ENCODE results near the gene EPS8.

Gene EPS8

DNA sequence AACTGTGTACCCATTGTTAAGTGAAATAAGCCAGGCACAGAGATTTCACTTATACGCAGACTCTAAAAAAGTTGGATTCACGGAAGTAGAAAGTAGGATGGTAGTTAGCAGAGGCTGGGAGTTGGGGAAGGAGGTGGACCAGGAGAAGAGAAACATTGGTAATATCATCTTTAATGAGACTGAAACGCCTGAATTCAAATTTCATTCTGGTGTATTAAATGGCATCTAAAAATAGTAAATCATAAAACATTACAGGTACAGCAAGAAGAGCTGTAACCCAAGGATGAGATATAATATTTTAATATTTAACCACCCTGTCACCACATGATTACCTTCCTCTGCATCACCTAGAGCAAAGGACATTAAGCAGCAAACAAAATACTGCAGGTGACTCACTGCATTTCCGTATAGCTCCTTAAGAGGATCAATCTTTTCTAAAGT, 99.4 kb downstream of the EPS8 start:
- Histone ChIP-seq H2AFZ (ENCODE audit: low read depth, low read length) (no peak overlapping the region), H3K4me3 (ENCODE audit: insufficient read depth in 1 of 2, low read depth in 1 of 2, low read length in 2 of 2) (no peak overlapping the region), H3K4me1 (ENCODE audit: control insufficient read depth, insufficient read depth, low read depth, low read length) (peaks cover 7% of the 10 kb centered on the region), H3K9ac (ENCODE audit: low read length) (peak overlapping the region; percentile 43), H2BK5ac (ENCODE audit: low read depth, low read length, poor library complexity, severe bottlenecking) (no peak overlapping the region), H3K9me3 (ENCODE audit: control insufficient read depth, low read length) (no peaks in the 10 kb centered on the region), H4K91ac (ENCODE audit: low read length) (no peak overlapping the region), H3K27ac (ENCODE audit: low read length, poor library complexity, severe bottlenecking) (no peak overlapping the region), H3K23ac (ENCODE audit: low read length in 2 of 2) (no peak overlapping the region), H2BK15ac (ENCODE audit: low read depth, poor library complexity, severe bottlenecking) (no peak overlapping the region), H3K14ac (ENCODE audit: low read length in 2 of 2) (no peak overlapping the region), H3K27me3 (ENCODE audit: control insufficient read depth in 1 of 2, insufficient read depth in 1 of 2, low read length in 2 of 2) (no peaks in the 10 kb centered on the region), H3K79me1 (replicated peaks; ENCODE audit: low read length, poor library complexity, severe bottlenecking) (peaks cover 2% of the 10 kb centered on the region), H3K36me3 (ENCODE audit: control insufficient read depth in 1 of 2, insufficient read depth in 2 of 2, low read depth in 1 of 2, low read length in 2 of 2) (no peaks in the 10 kb centered on the region), H3K4ac (ENCODE audit: low read depth in 1 of 2, low read length in 2 of 2) (no peak overlapping the region), H2BK12ac (ENCODE audit: low read length in 2 of 2) (no peak overlapping the region), H3K4me2 (ENCODE audit: low read length, poor library complexity, severe bottlenecking) (no peak overlapping the region), H4K8ac (ENCODE audit: low read length) (no peak overlapping the region), H2BK120ac (ENCODE audit: low read depth, low read length) (no peak overlapping the region), H3K18ac (ENCODE audit: low read depth in 1 of 2, low read length in 2 of 2) (peak overlapping the region in 1 of 2 experiments; percentile 4), H2AK5ac (ENCODE audit: low read length, severe bottlenecking) (no peak overlapping the region)
- no peak for DNase-seq
- 90% methylated on average over 2 of the region's 4 CpGs for WGBS

DNA sequence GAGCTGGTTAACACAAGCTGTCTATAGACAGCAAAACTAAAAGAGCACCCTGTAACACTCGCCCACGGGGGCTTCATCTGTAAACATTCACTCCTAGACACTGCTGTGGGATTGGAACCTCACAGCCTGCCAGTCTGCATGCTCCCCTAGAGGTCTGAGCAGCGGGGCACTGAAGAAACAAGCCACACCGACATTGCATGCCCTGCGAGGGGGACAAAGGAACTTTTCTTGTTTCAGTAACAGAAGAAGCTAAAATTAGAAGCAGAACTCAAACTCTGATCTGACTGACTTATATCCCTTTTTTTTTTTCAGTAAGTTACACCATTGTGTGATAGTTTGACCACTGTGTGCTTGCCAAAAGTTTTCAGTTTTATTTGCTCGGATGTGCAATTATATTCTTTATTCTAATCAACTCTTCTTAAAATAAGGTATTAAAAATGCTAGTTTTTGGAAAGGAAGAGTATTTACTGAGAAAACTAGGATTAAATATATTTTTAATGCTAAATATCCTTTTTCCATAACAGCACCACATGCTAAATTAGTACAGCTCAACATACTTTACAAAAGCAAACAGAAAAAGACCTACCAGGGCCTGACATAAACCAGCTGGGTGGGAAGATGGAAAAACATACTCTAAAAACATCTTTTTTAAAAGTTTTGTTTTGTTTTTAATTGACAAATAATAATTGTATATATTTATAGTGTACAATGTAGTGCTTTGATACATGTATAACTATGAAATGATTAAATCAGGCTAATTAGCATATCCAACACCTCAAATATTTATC, 100.2 kb downstream of the EPS8 start:
- no peaks in the 10 kb centered on the region for H3K36me3 ChIP-seq (ENCODE audit: control insufficient read depth in 1 of 2, insufficient read depth in 2 of 2, low read depth in 1 of 2, low read length in 2 of 2)
- no peaks in the 10 kb centered on the region for H3K9me3 ChIP-seq (ENCODE audit: control insufficient read depth, low read length)
- H3K27ac ChIP-seq (ENCODE audit: low read length, poor library complexity, severe bottlenecking), result peak overlapping the region; percentile 14
- peak overlapping the region; percentile 6 to 75 for H2BK12ac ChIP-seq (ENCODE audit: low read length in 2 of 2)
- H2AK5ac ChIP-seq (ENCODE audit: low read length, severe bottlenecking), result no peak overlapping the region
- H3K4me2 ChIP-seq (ENCODE audit: low read length, poor library complexity, severe bottlenecking), result peak overlapping the region; percentile 44
- no peak overlapping the region for H2BK5ac ChIP-seq (ENCODE audit: low read depth, low read length, poor library complexity, severe bottlenecking)
- H3K18ac ChIP-seq (ENCODE audit: low read depth in 1 of 2, low read length in 2 of 2), result peak overlapping the region; percentile 30 to 63
- no peak for DNase-seq
- no peak overlapping the region for H4K8ac ChIP-seq (ENCODE audit: low read length)
- WGBS, result 84% methylated on average over 4 of the region's 6 CpGs
- no peak overlapping the region for H3K14ac ChIP-seq (ENCODE audit: low read length in 2 of 2)
- no peak overlapping the region for H3K4me3 ChIP-seq (ENCODE audit: insufficient read depth in 1 of 2, low read depth in 1 of 2, low read length in 2 of 2)
- peaks cover 7% of the 10 kb centered on the region for H3K4me1 ChIP-seq (ENCODE audit: control insufficient read depth, insufficient read depth, low read depth, low read length)
- no peak overlapping the region for H4K91ac ChIP-seq (ENCODE audit: low read length)
- peak overlapping the region in 1 of 2 experiments; percentile 8 for H3K4ac ChIP-seq (ENCODE audit: low read depth in 1 of 2, low read length in 2 of 2)
- H2BK15ac ChIP-seq (ENCODE audit: low read depth, poor library complexity, severe bottlenecking), result no peak overlapping the region
- no peaks in the 10 kb centered on the region for H3K27me3 ChIP-seq (ENCODE audit: control insufficient read depth in 1 of 2, insufficient read depth in 1 of 2, low read length in 2 of 2)
- no peak overlapping the region for H3K23ac ChIP-seq (ENCODE audit: low read length in 2 of 2)
- H3K9ac ChIP-seq (ENCODE audit: low read length), result peak overlapping the region; percentile 43
- H2BK120ac ChIP-seq (ENCODE audit: low read depth, low read length), result no peak overlapping the region
- peaks cover 3% of the 10 kb centered on the region for H3K79me1 ChIP-seq (replicated peaks; ENCODE audit: low read length, poor library complexity, severe bottlenecking)
- no peak overlapping the region for H2AFZ ChIP-seq (ENCODE audit: low read depth, low read length)

DNA sequence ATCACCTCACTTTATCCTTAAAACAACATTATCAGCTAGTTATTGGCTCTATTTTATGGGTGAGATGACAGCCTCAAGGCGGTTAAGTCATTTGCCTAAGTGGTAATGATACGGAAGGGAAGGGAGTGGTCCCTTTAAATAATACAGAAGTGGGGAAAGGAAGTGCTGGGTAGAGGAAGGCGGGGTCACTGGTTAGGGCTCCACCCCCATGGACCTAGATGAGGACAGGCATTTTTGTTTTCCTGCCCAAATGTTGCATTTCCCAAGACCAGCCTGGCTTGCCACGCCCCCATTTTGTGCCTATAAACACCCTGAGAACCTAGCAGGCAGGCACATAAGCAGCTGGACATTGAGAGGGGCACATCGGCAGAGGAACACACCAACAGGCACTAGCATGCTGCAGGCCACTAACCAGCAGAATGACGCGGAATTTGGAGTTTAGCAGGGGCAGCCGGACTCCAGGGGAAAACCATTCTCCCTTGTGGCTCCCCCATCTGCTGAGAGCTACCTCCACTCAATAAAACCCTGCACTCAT, 100.9 kb downstream of the EPS8 start:
- H3K4me2 ChIP-seq (ENCODE audit: low read length, poor library complexity, severe bottlenecking), result no peak overlapping the region
- DNase-seq, result no peak
- H3K9ac ChIP-seq (ENCODE audit: low read length), result peak overlapping the region; percentile 43
- H4K91ac ChIP-seq (ENCODE audit: low read length), result no peak overlapping the region
- 92% methylated on average over 8 of the region's 8 CpGs for WGBS
- no peak overlapping the region for H3K4me3 ChIP-seq (ENCODE audit: insufficient read depth in 1 of 2, low read depth in 1 of 2, low read length in 2 of 2)
- H3K27ac ChIP-seq (ENCODE audit: low read length, poor library complexity, severe bottlenecking), result peak overlapping the region; percentile 0
- no peak overlapping the region for H2AFZ ChIP-seq (ENCODE audit: low read depth, low read length)
- H2BK15ac ChIP-seq (ENCODE audit: low read depth, poor library complexity, severe bottlenecking), result no peak overlapping the region
- no peak overlapping the region for H2BK5ac ChIP-seq (ENCODE audit: low read depth, low read length, poor library complexity, severe bottlenecking)
- no peaks in the 10 kb centered on the region for H3K36me3 ChIP-seq (ENCODE audit: control insufficient read depth in 1 of 2, insufficient read depth in 2 of 2, low read depth in 1 of 2, low read length in 2 of 2)
- no peak overlapping the region for H2AK5ac ChIP-seq (ENCODE audit: low read length, severe bottlenecking)
- peak overlapping the region; percentile 63 to 88 for H3K18ac ChIP-seq (ENCODE audit: low read depth in 1 of 2, low read length in 2 of 2)
- no peak overlapping the region for H3K23ac ChIP-seq (ENCODE audit: low read length in 2 of 2)
- H4K8ac ChIP-seq (ENCODE audit: low read length), result no peak overlapping the region
- H3K9me3 ChIP-seq (ENCODE audit: control insufficient read depth, low read length), result no peaks in the 10 kb centered on the region
- H3K4me1 ChIP-seq (ENCODE audit: control insufficient read depth, insufficient read depth, low read depth, low read length), result peaks cover 7% of the 10 kb centered on the region
- H3K79me1 ChIP-seq (replicated peaks; ENCODE audit: low read length, poor library complexity, severe bottlenecking), result peaks cover 3% of the 10 kb centered on the region
- H2BK120ac ChIP-seq (ENCODE audit: low read depth, low read length), result no peak overlapping the region
- peak overlapping the region; percentile 8 to 16 for H3K4ac ChIP-seq (ENCODE audit: low read depth in 1 of 2, low read length in 2 of 2)
- H3K27me3 ChIP-seq (ENCODE audit: control insufficient read depth in 1 of 2, insufficient read depth in 1 of 2, low read length in 2 of 2), result no peaks in the 10 kb centered on the region
- no peak overlapping the region for H2BK12ac ChIP-seq (ENCODE audit: low read length in 2 of 2)
- no peak overlapping the region for H3K14ac ChIP-seq (ENCODE audit: low read length in 2 of 2)

DNA sequence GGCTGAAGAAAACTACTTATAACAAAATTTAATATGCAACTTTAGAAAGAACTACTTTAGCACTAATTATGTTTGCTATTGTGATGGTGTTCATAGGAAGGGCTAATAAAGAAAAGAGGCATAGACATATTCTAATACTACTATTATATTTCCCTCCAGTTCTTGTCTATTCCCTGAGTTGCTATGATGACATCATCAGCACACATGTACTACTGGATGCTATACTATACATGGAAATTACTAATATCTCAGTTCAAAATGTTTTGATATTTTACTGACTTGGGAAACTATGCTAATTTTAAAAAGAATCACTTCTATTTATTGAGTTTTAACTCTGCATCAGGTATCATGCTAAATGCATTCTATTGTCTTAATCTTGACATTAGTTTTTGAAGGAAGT, 101.6 kb downstream of the EPS8 start:
- H3K4me3 ChIP-seq (ENCODE audit: insufficient read depth in 1 of 2, low read depth in 1 of 2, low read length in 2 of 2), result no peak overlapping the region
- no peak overlapping the region for H3K14ac ChIP-seq (ENCODE audit: low read length in 2 of 2)
- H3K9ac ChIP-seq (ENCODE audit: low read length), result no peak overlapping the region
- no peak overlapping the region for H4K8ac ChIP-seq (ENCODE audit: low read length)
- H3K18ac ChIP-seq (ENCODE audit: low read depth in 1 of 2, low read length in 2 of 2), result no peak overlapping the region
- no peaks in the 10 kb centered on the region for H3K27me3 ChIP-seq (ENCODE audit: control insufficient read depth in 1 of 2, insufficient read depth in 1 of 2, low read length in 2 of 2)
- no peak overlapping the region for H3K23ac ChIP-seq (ENCODE audit: low read length in 2 of 2)
- H3K4ac ChIP-seq (ENCODE audit: low read depth in 1 of 2, low read length in 2 of 2), result no peak overlapping the region
- H2AK5ac ChIP-seq (ENCODE audit: low read length, severe bottlenecking), result no peak overlapping the region
- DNase-seq, result no peak
- H4K91ac ChIP-seq (ENCODE audit: low read length), result no peak overlapping the region
- H3K9me3 ChIP-seq (ENCODE audit: control insufficient read depth, low read length), result no peaks in the 10 kb centered on the region
- no peak overlapping the region for H2BK12ac ChIP-seq (ENCODE audit: low read length in 2 of 2)
- no peak overlapping the region for H2BK15ac ChIP-seq (ENCODE audit: low read depth, poor library complexity, severe bottlenecking)
- H3K36me3 ChIP-seq (ENCODE audit: control insufficient read depth in 1 of 2, insufficient read depth in 2 of 2, low read depth in 1 of 2, low read length in 2 of 2), result no peaks in the 10 kb centered on the region
- no peak overlapping the region for H3K4me2 ChIP-seq (ENCODE audit: low read length, poor library complexity, severe bottlenecking)
- peaks cover 6% of the 10 kb centered on the region for H3K4me1 ChIP-seq (ENCODE audit: control insufficient read depth, insufficient read depth, low read depth, low read length)
- no peak overlapping the region for H2BK5ac ChIP-seq (ENCODE audit: low read depth, low read length, poor library complexity, severe bottlenecking)
- H3K79me1 ChIP-seq (replicated peaks; ENCODE audit: low read length, poor library complexity, severe bottlenecking), result peaks cover 3% of the 10 kb centered on the region
- no peak overlapping the region for H3K27ac ChIP-seq (ENCODE audit: low read length, poor library complexity, severe bottlenecking)
- H2AFZ ChIP-seq (ENCODE audit: low read depth, low read length), result no peak overlapping the region
- H2BK120ac ChIP-seq (ENCODE audit: low read depth, low read length), result no peak overlapping the region

Measured in mesenchymal stem cell (in vitro differentiated cells and primary cell).